H1 (cell line): ENCODE data around the gene FKBP8.

Experiments
- CEBPB ChIP-seq: IDR thresholded peaks from 2 replicates; pipeline ENCODE4 v1.6.1; 2012; ENCODE audit warnings: low read depth, low read length
- HDAC2 ChIP-seq, 2 experiments: fragments of 300-600 bp in 1 of 2; sonication (generic) in 1 of 2; IDR thresholded peaks; 2 replicates each; pipeline ENCODE4 v1.6.1; 2011 to 2012; ENCODE audit warnings: low read depth in 2 of 2, low read length in 2 of 2, mild to moderate bottlenecking in 2 of 2, moderate library complexity in 2 of 2, borderline replicate concordance in 1 of 2, inconsistent platforms in 1 of 2
- NRF1 ChIP-seq: IDR thresholded peaks from 2 replicates; pipeline ENCODE4 v1.6.1; 2011; ENCODE audit warnings: mild to moderate bottlenecking, low read depth, low read length, improper control_type of control experiment
- POLR2A ChIP-seq, 2 experiments: IDR thresholded peaks; 1 replicate in 1 of 2; 2 replicates in 1 of 2; pipeline ENCODE4 v1.6.1; 2011; ENCODE audit warnings: low read depth in 2 of 2, low read length in 2 of 2, mild to moderate bottlenecking in 2 of 2; ENCODE audit errors: control extremely low read depth in 1 of 2
- RAD21 ChIP-seq, 2 experiments: IDR thresholded peaks in 1 of 2; conservative IDR thresholded peaks in 1 of 2; 2 replicates each; pipeline ENCODE4 v1.6.1; 2011; ENCODE audit warnings: low read depth in 2 of 2, low read length in 2 of 2, improper control_type of control experiment in 1 of 2, inconsistent platforms in 1 of 2, mild to moderate bottlenecking in 1 of 2, moderate library complexity in 1 of 2
- TF ChIP-seq, protein P1 (sequence below), 3 experiments: IDR thresholded peaks; 1 replicate in 2 of 3; 2 replicates in 1 of 3; pipeline versions ENCODE4 v1.5.1 to v1.6.1; 2011; ENCODE audit warnings: low read length in 3 of 3, mild to moderate bottlenecking in 3 of 3, inconsistent platforms in 2 of 3, low read depth in 1 of 3, moderate library complexity in 1 of 3; ENCODE audit not compliant: insufficient read depth in 1 of 3; ENCODE audit errors: control extremely low read depth in 1 of 3

GRCh38 chr19:18523841-18524240 is 19.5 kb downstream of the FKBP8 start:
- TF ChIP-seq CEBPB (no peak), NRF1 (no peak), POLR2A (IDR thresholded peaks at IDR 0.05; ENCODE audit: control extremely low read depth in 1 of 2, low read depth in 2 of 2, low read length in 2 of 2) (no peak), HDAC2 (IDR thresholded peaks at IDR 0.05; ENCODE audit: borderline replicate concordance in 1 of 2, low read depth in 2 of 2, low read length in 2 of 2) (no peak), RAD21 (IDR thresholded peaks at IDR 0.05 in 1 of 2, conservative IDR thresholded peaks at IDR 0.05 in 1 of 2; ENCODE audit: low read depth in 2 of 2, low read length in 2 of 2) (no peak)
- TF ChIP-seq, protein P1, sequence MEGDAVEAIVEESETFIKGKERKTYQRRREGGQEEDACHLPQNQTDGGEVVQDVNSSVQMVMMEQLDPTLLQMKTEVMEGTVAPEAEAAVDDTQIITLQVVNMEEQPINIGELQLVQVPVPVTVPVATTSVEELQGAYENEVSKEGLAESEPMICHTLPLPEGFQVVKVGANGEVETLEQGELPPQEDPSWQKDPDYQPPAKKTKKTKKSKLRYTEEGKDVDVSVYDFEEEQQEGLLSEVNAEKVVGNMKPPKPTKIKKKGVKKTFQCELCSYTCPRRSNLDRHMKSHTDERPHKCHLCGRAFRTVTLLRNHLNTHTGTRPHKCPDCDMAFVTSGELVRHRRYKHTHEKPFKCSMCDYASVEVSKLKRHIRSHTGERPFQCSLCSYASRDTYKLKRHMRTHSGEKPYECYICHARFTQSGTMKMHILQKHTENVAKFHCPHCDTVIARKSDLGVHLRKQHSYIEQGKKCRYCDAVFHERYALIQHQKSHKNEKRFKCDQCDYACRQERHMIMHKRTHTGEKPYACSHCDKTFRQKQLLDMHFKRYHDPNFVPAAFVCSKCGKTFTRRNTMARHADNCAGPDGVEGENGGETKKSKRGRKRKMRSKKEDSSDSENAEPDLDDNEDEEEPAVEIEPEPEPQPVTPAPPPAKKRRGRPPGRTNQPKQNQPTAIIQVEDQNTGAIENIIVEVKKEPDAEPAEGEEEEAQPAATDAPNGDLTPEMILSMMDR (IDR thresholded peaks at IDR 0.05; ENCODE audit: control extremely low read depth in 1 of 3, insufficient read depth in 1 of 3, low read depth in 1 of 3, low read length in 3 of 3), result no peak
